ENCODE data around the gene ANKRD34B. TPM values are rescaled to one million over a fixed set of nuclear protein-coding genes. Genes with fewer than 3 reads are reported as not detected.

The ANKRD34B gene
- total RNA-seq (2022; extraction: Qiagen RNA extraction): 0.03 to 0.17 TPM (median 0.06 TPM) in 3 of 5 replicates, not detected in the others

DNA sequence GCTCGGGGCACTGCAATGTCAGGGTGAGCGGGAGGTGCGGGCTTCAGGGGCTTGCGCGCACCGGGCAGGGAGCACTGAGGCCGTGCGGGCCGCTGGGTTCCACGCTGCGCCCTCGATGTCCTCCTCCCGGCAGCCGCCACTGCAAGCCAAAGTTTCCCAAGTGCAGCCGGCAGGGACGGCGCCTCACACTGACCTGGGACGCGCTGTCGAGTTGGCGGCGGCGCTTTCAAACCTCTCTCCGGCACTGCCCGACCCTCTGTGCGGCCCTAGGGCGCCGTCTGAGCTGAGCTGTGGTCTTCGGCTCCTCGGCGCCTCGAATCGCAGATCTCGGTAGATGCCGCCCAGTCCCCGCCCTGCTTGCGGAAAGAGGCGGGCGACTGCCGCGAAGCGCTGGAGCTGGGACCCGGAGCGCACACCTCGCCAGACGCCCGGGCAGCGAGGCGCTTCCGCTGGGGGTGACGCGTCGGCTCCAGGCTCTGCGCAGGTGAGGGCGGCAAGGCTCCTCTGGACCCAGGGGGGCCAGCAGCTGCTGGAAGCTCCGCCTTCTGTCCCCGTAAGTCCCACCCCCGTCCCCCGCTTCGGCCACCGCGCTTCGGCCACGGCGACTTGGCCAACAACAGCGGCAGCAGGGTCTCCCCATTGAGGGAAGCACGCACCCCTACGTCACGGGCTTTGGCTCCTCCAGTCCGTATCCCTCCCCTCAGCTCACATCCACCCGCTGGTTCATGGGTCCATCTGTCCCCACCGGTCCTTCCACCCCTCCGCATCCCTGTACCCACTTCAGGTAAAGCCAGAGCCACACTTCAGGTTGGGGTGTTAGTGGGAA lies at the start of gene ANKRD34B:
Gene ANKRD34B, minus strand, starts transcription at position 320 of the 826 bp plus-strand sequence. CDS start 10,261 bp downstream, outside the sequence.

Other genes starting within 250 kb of the ANKRD34B start
- 12.3 to 19.6 TPM (median 13.1 TPM) in 5 replicates for gene ZFYVE16, start 162.2 kb downstream of the ANKRD34B start, total RNA-seq (2022; extraction: Qiagen RNA extraction)
- 1.1 to 1.7 TPM (median 1.4 TPM) in 5 replicates for gene FAM151B, start 82.2 kb downstream of the ANKRD34B start, total RNA-seq (2022; extraction: Qiagen RNA extraction)
- 5.9 to 9.4 TPM (median 7.2 TPM) in 5 replicates for gene MSH3, start 84.4 kb upstream of the ANKRD34B start, total RNA-seq (2022; extraction: Qiagen RNA extraction)
- 47.6 to 70.4 TPM (median 51.8 TPM) in 5 replicates for gene DHFR, start 84.7 kb upstream of the ANKRD34B start, total RNA-seq (2022; extraction: Qiagen RNA extraction)